Keratinocyte (primary cell): ENCODE data around the gene LY6G6F. TPM values are rescaled to one million over a fixed set of nuclear protein-coding genes. Genes with fewer than 3 reads are reported as not detected.

Experiments used
- DNase-seq: peaks from one replicate; pipeline ENCODE4 v3.0.0-alpha.2; 2011; ENCODE audit warnings: low read depth, missing footprints, low spot score
- FAIRE-seq: peaks from 2 replicates; lab custom pipeline; 2011; peaks lifted over from hg19 to GRCh38; lab: Jason Lieb, UNC
- H2AFZ ChIP-seq: 2 replicates; pipeline ENCODE4 v1.6.0; 2012; ENCODE audit warnings: low read length, control low read depth, inconsistent platforms; ENCODE audit not compliant: control insufficient read depth
- H3K27ac ChIP-seq: 2 replicates; pipeline ENCODE4 v1.5.1; 2011; ENCODE audit warnings: low read length; ENCODE audit not compliant: control insufficient read depth, insufficient read depth
- H3K27me3 ChIP-seq: 3 replicates; pipeline ENCODE4 v1.6.0; 2011; ENCODE audit warnings: low read length; ENCODE audit not compliant: control insufficient read depth, insufficient read depth; ENCODE audit errors: extremely low read depth
- H3K36me3 ChIP-seq, 2 experiments: 2 replicates in 1 of 2; 3 replicates in 1 of 2; pipeline ENCODE4 v1.5.1; 2011; ENCODE audit warnings: low read length in 2 of 2, mild to moderate bottlenecking in 1 of 2; ENCODE audit not compliant: control insufficient read depth in 2 of 2, insufficient read depth in 2 of 2; ENCODE audit errors: extremely low read depth in 1 of 2
- H3K4me1 ChIP-seq: 3 replicates; pipeline ENCODE4 v1.5.1; 2011; ENCODE audit warnings: low read length; ENCODE audit not compliant: control insufficient read depth, insufficient read depth; ENCODE audit errors: extremely low read depth
- H3K4me2 ChIP-seq: 3 replicates; pipeline ENCODE4 v1.6.0; 2011; ENCODE audit warnings: low read depth, low read length; ENCODE audit not compliant: control insufficient read depth, insufficient read depth; ENCODE audit errors: extremely low read depth
- H3K4me3 ChIP-seq, 3 experiments: fragments of 200-600 bp in 1 of 3; sonication (generic) in 1 of 3; 2 replicates in 2 of 3; 3 replicates in 1 of 3; pipeline ENCODE4 v1.5.1; 2011 to 2016; ENCODE audit warnings: low read length in 3 of 3, mild to moderate bottlenecking in 3 of 3, control low read depth in 2 of 3, inconsistent platforms in 1 of 3, low read depth in 1 of 3, mixed read lengths in 1 of 3, mixed run types in 1 of 3, moderate library complexity in 1 of 3; ENCODE audit not compliant: control insufficient read depth in 2 of 3, insufficient read depth in 2 of 3; ENCODE audit errors: extremely low read depth in 1 of 3
- H3K79me2 ChIP-seq: 2 replicates; pipeline ENCODE4 v1.6.0; 2012; ENCODE audit warnings: low read length; ENCODE audit not compliant: control insufficient read depth, insufficient read depth
- H3K9ac ChIP-seq: 3 replicates; pipeline ENCODE4 v1.6.0; 2011; ENCODE audit warnings: low read length; ENCODE audit not compliant: control insufficient read depth, insufficient read depth; ENCODE audit errors: extremely low read depth
- H3K9me1 ChIP-seq: 3 replicates; pipeline ENCODE4 v1.6.0; 2011; ENCODE audit warnings: low read length; ENCODE audit not compliant: control insufficient read depth, insufficient read depth; ENCODE audit errors: extremely low read depth
- H3K9me3 ChIP-seq: 2 replicates; pipeline ENCODE4 v1.5.1; 2012; ENCODE audit warnings: low read depth, low read length; ENCODE audit not compliant: control insufficient read depth
- H4K20me1 ChIP-seq: 3 replicates; pipeline ENCODE4 v1.6.0; 2011; ENCODE audit warnings: low read length; ENCODE audit not compliant: control insufficient read depth, insufficient read depth; ENCODE audit errors: extremely low read depth
- EZH2 ChIP-seq: IDR thresholded peaks from one replicate; pipeline ENCODE4 v1.6.1; 2012; ENCODE audit warnings: inconsistent platforms, mild to moderate bottlenecking, low read length, moderate library complexity
- dilution Hi-C: fragments of 300-500 bp; cut with MboI; formaldehyde crosslinking; loops from one replicate; pipeline ENCODE4 v1.7.0; 2020; ENCODE audit warnings: low sequenced_read_pairs; ENCODE audit not compliant: extremely low pct_ligation_motif_present
- polyA plus RNA-seq, 5 experiments: library from polyadenylated mRNA; depleted of rRNA in 3 of 5; stranded (reverse) in 3 of 5; stranded (forward) in 1 of 5; unstranded in 1 of 5; fragments of >200 nt; gene quantifications; 1 replicate in 1 of 5; 2 replicates in 3 of 5; 3 replicates in 1 of 5; pipeline versions ENCODE4 v1.2.1 to v1.2.3, GENCODE V29; 2011 to 2012; ENCODE audit warnings: missing spikeins in 2 of 5, low read depth in 1 of 5, low replicate concordance in 1 of 5
- TF ChIP-seq, protein P1 (sequence below), 3 experiments: IDR thresholded peaks in 1 of 3; conservative IDR thresholded peaks in 1 of 3; optimal IDR thresholded peaks in 1 of 3; 2 replicates in 2 of 3; 3 replicates in 1 of 3; pipeline versions ENCODE3 to v1.5.1; 2011; ENCODE audit warnings: low read length in 3 of 3, mild to moderate bottlenecking in 3 of 3, moderate library complexity in 2 of 3, control low read depth in 1 of 3, inconsistent platforms in 1 of 3; ENCODE audit not compliant: insufficient read depth in 2 of 3; ENCODE audit errors: extremely low read depth in 1 of 3

The LY6G6F gene
- polyA plus RNA-seq, 1 donor (not counting 4 experiments of a cell fraction or from before 2014, with no cell fraction given) = not detected

DNA sequence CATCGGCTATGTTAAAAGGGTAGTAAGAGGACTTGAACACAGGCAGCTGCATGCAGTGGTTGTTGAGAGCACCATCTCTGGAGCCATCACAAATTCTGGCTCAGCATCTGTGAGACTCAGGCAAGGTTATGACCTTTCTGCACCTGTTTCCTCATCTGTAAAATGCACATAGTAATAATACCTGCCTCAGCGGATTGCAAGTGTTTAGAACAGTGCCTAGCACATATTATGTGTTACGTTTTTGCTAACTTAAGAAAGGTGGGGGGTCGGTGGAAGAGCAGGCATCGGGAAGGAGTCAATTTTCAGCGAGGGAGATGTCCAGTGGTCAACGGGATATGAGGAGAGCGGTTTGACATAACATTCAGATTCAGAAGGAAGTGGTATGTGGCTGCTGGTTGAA, 28.7 kb upstream of the LY6G6F start:
- H3K9ac ChIP-seq = no peak overlapping the region
- H2AFZ ChIP-seq = no peak overlapping the region
- peaks cover 0 to 1% of the 10 kb centered on the region in 2 experiments for H3K36me3 ChIP-seq
- DNase-seq (no peak), FAIRE-seq (no peak)
- H3K9me3 ChIP-seq = no peaks in the 10 kb centered on the region
- H3K4me1 ChIP-seq = peaks cover 11% of the 10 kb centered on the region
- TF ChIP-seq, protein P1, sequence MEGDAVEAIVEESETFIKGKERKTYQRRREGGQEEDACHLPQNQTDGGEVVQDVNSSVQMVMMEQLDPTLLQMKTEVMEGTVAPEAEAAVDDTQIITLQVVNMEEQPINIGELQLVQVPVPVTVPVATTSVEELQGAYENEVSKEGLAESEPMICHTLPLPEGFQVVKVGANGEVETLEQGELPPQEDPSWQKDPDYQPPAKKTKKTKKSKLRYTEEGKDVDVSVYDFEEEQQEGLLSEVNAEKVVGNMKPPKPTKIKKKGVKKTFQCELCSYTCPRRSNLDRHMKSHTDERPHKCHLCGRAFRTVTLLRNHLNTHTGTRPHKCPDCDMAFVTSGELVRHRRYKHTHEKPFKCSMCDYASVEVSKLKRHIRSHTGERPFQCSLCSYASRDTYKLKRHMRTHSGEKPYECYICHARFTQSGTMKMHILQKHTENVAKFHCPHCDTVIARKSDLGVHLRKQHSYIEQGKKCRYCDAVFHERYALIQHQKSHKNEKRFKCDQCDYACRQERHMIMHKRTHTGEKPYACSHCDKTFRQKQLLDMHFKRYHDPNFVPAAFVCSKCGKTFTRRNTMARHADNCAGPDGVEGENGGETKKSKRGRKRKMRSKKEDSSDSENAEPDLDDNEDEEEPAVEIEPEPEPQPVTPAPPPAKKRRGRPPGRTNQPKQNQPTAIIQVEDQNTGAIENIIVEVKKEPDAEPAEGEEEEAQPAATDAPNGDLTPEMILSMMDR (optimal IDR thresholded peaks at IDR 0.05 in 1 of 3, IDR thresholded peaks at IDR 0.05 in 1 of 3, conservative IDR thresholded peaks at IDR 0.05 in 1 of 3; ENCODE audit: extremely low read depth in 1 of 3, insufficient read depth in 2 of 3, low read length in 3 of 3) = no peak
- TF ChIP-seq EZH2 = no peak
- no peak overlapping the region for H3K27ac ChIP-seq
- dilution Hi-C loops = no loop called here
- H4K20me1 ChIP-seq = no peaks in the 10 kb centered on the region
- no peaks in the 10 kb centered on the region for H3K27me3 ChIP-seq
- H3K4me2 ChIP-seq = no peak overlapping the region
- no peaks in the 10 kb centered on the region for H3K9me1 ChIP-seq
- no peaks in the 10 kb centered on the region for H3K79me2 ChIP-seq
- H3K4me3 ChIP-seq = no peak overlapping the region

DNA sequence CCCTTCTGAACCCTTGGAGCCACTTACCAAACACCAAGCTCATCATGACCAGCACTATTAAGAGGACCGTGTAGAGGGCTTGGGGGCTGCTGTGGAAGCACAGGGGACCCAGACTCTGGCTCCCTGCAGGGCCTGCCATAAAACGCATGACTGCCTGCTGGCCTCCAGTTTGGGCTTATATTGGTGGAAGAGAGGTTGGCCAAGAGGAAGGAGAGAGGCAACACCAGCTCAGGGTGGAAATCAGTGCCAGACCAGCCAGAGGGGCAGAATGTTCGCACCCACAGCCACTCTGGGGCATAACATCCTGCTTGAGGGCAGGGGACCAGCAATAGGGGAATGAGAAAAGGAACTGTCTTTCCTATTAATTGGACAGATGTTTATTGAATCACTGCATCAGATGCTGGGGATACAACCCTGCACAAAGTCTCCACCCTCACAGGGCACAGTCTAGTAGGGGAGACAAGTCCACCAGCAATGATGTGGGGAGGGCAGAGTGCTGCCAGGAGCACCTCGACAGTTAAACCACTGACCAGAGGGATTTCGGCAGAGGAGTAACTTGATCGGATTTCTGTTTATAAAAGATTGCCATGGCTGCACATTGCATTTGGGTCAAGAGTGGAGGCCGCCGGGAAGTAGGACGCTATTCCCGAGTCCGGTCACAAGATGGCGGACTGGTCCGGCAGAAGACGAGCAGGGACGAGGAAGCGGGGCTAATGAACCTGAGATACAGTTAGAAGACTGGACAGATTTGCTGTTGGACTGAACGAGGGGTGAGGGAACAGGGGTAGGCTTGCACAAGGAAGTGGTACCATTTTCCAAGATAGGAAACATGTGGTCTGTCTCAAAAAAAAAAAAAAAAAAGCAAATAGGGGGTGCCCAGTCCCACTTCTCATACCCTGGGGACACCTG, 26.2 kb upstream of the LY6G6F start, which contains the start of gene LY6G5C:
Gene LY6G5C, minus strand, starts transcription at position 842 of the 909 bp plus-strand sequence. Its CDS starts 694 bp downstream, at position 148.
- H3K27me3 ChIP-seq = no peaks in the 10 kb centered on the region
- H3K79me2 ChIP-seq = no peaks in the 10 kb centered on the region
- DNase-seq (peak; percentile 35), FAIRE-seq (peak; percentile 52)
- peak within 1 kb of the TSS; percentile 35 to 79 (median 69) for H3K4me3 ChIP-seq
- no peaks in the 10 kb centered on the region for H3K9me1 ChIP-seq
- peak within 1 kb of the TSS; percentile 84 for H2AFZ ChIP-seq
- peak within 1 kb of the TSS; percentile 92 for H3K4me2 ChIP-seq
- peaks cover 11% of the 10 kb centered on the region for H3K4me1 ChIP-seq
- H3K27ac ChIP-seq = no peak within 1 kb of the TSS
- TF ChIP-seq, protein P1 (optimal IDR thresholded peaks at IDR 0.05 in 1 of 3, IDR thresholded peaks at IDR 0.05 in 1 of 3, conservative IDR thresholded peaks at IDR 0.05 in 1 of 3; ENCODE audit: extremely low read depth in 1 of 3, insufficient read depth in 2 of 3, low read length in 3 of 3) = peak; percentile 66 to 98 (median 71)
- TF ChIP-seq EZH2 = no peak
- no peaks in the 10 kb centered on the region for H3K9me3 ChIP-seq
- H4K20me1 ChIP-seq = no peaks in the 10 kb centered on the region
- dilution Hi-C loops = no loop called here
- peak within 1 kb of the TSS; percentile 49 for H3K9ac ChIP-seq
- H3K36me3 ChIP-seq = peaks cover 0 to 4% of the 10 kb centered on the region in 2 experiments
